ENCODE results near the gene PTPN1. TPM values are rescaled to one million over a fixed set of nuclear protein-coding genes. Genes with fewer than 3 reads are reported as not detected.
"Not testable (repeated sequence)": the region's sequence is repeated elsewhere in the genome, so short reads cannot be mapped to it uniquely, and the experiment has no call there.

The PTPN1 gene
- total RNA-seq, 1 donor from 2014 or later = 25.7 TPM

GRCh38 chr20:50567860-50568548, 57.8 kb downstream of the PTPN1 start:
- Histone ChIP-seq H3K27ac (replicated peaks) (no peak overlapping the region), H3K9me3 (replicated peaks) (no peaks in the 10 kb centered on the region), H3K4me3 (no peak overlapping the region), H3K36me3 (peaks cover 43% of the 10 kb centered on the region), H3K27me3 (ENCODE audit: low read depth) (no peaks in the 10 kb centered on the region), H3K4me1 (peaks cover 82% of the 10 kb centered on the region)
- intact Hi-C loops (cut with micrococcal nuclease) = no loop called here
- DNase-seq = no peak
- TF ChIP-seq, protein P1, sequence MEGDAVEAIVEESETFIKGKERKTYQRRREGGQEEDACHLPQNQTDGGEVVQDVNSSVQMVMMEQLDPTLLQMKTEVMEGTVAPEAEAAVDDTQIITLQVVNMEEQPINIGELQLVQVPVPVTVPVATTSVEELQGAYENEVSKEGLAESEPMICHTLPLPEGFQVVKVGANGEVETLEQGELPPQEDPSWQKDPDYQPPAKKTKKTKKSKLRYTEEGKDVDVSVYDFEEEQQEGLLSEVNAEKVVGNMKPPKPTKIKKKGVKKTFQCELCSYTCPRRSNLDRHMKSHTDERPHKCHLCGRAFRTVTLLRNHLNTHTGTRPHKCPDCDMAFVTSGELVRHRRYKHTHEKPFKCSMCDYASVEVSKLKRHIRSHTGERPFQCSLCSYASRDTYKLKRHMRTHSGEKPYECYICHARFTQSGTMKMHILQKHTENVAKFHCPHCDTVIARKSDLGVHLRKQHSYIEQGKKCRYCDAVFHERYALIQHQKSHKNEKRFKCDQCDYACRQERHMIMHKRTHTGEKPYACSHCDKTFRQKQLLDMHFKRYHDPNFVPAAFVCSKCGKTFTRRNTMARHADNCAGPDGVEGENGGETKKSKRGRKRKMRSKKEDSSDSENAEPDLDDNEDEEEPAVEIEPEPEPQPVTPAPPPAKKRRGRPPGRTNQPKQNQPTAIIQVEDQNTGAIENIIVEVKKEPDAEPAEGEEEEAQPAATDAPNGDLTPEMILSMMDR (IDR thresholded peaks at IDR 0.05; ENCODE audit: borderline replicate concordance) = no peak

GRCh38 chr20:50568549-50568942, 58.4 kb downstream of the PTPN1 start:
- peaks cover 41% of the 10 kb centered on the region for H3K36me3 ChIP-seq

DNA sequence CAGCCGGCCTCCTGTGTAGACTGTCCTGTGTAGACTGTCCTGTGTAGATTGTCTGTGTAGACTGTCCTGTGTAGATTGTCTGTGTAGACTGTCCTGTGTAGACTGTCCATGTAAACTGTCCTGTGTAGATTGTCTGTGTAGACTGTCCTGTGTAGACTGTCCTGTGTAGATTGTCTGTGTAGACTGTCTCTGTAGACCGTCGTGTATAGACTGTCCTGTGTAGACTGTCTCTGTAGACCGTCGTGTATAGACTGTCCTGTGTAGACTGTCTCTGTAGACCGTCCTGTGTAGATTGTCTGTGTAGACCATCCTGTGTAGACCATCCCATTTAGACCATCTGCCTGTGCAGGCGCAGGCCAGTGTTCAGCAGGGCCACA, 59.3 kb downstream of the PTPN1 start:
- H3K4me3 ChIP-seq; H3K9me3 ChIP-seq (replicated peaks); DNase-seq; H3K27me3 ChIP-seq (ENCODE audit: low read depth); intact Hi-C loops (cut with micrococcal nuclease): not testable (repeated sequence)
- Histone ChIP-seq H3K27ac (replicated peaks) (peak overlapping the region; percentile 52), H3K4me1 (peaks cover 82% of the 10 kb centered on the region), H3K36me3 (peaks cover 42% of the 10 kb centered on the region)

More at GRCh38 chr20:50568549-50568942, 58.4 kb downstream of the PTPN1 start:
- no peaks in the 10 kb centered on the region for H3K27me3 ChIP-seq (ENCODE audit: low read depth)
- H3K9me3 ChIP-seq (replicated peaks) = no peaks in the 10 kb centered on the region
- H3K4me1 ChIP-seq = peaks cover 82% of the 10 kb centered on the region
- intact Hi-C loops (cut with micrococcal nuclease) = no loop called here
- TF ChIP-seq, protein P1 (IDR thresholded peaks at IDR 0.05; ENCODE audit: borderline replicate concordance) = no peak
- no peak overlapping the region for H3K4me3 ChIP-seq
- no peak for DNase-seq
- no peak overlapping the region for H3K27ac ChIP-seq (replicated peaks)

- Histone ChIP-seq H3K36me3 (peaks cover 42% of the 10 kb centered on the region), H3K4me1 (peaks cover 81% of the 10 kb centered on the region), H3K27ac (replicated peaks) (peak overlapping the region; percentile 52), H3K9me3 (replicated peaks) (no peaks in the 10 kb centered on the region), H3K27me3 (ENCODE audit: low read depth) (no peaks in the 10 kb centered on the region), H3K4me3 (no peak overlapping the region)
- intact Hi-C loops (cut with micrococcal nuclease) = loop anchor here (10.0 kb wide), 2 partner anchors 65 to 95 kb away; no protein-coding TSS in a partner anchor
- DNase-seq = no peak
- TF ChIP-seq, protein P1 (IDR thresholded peaks at IDR 0.05; ENCODE audit: borderline replicate concordance) = peak; percentile 37
Observed at GRCh38 chr20:50569864-50570836, 60.0 kb downstream of the PTPN1 start.

DNA sequence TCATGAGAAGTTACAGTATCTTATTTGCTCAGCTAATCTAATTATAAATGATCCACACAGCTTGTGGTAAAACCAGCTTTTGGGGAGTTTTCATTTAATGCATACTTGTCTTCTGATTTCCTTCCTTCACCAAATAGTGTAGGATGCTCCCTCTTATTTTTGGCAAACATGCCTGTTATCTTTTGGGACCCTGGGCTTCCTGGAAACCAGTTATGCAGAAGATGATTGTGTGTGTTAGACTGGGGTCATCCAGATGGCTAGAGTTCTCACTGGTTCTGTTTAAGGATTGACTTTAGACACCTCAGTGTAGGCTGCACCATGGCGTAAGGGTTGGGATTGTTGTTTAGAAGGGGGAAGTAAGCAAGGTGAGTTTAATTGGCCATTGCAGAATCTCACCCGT, 61.3 kb downstream of the PTPN1 start:
- intact Hi-C loops (cut with micrococcal nuclease) = loop anchor here (10.0 kb wide), 2 partner anchors 67 to 97 kb away; no protein-coding TSS in a partner anchor
- no peaks in the 10 kb centered on the region for H3K9me3 ChIP-seq (replicated peaks)
- TF ChIP-seq, protein P1 (IDR thresholded peaks at IDR 0.05; ENCODE audit: borderline replicate concordance) = no peak
- H3K4me1 ChIP-seq = peaks cover 81% of the 10 kb centered on the region
- DNase-seq = no peak
- no peak overlapping the region for H3K4me3 ChIP-seq
- peaks cover 42% of the 10 kb centered on the region for H3K36me3 ChIP-seq
- no peaks in the 10 kb centered on the region for H3K27me3 ChIP-seq (ENCODE audit: low read depth)
- peak overlapping the region; percentile 52 for H3K27ac ChIP-seq (replicated peaks)

Measured in left ventricle myocardium inferior (tissue), 1 donor.